Measurements from ENCODE around the gene MIPEP. TPM values are rescaled to one million over a fixed set of nuclear protein-coding genes. Genes with fewer than 3 reads are reported as not detected.

MIPEP gene
- total RNA-seq, 3 donors from 2014 or later: 11.0 to 23.0 (median 20.0) TPM

GRCh38 chr13:23711355-23711754 lies 177.8 kb downstream of the MIPEP start:
- Histone ChIP-seq H3K4me1 (no peaks in the 10 kb centered on the region), H3K27me3 (no peaks in the 10 kb centered on the region), H3K9me3 (peaks cover 0 to 5% of the 10 kb centered on the region in 2 donors), H3K4me3 (no peak overlapping the region), H3K36me3 (no peaks in the 10 kb centered on the region), H3K27ac (no peak overlapping the region)
- intact Hi-C loops (cut with DNase I; ENCODE audit: low total_unique reads): no loop called here
- no peak for DNase-seq (ENCODE audit: low spot score in 2 of 2)
- TF ChIP-seq CTCF (IDR thresholded peaks at IDR 0.05): no peak
- TF ChIP-seq POLR2A (IDR thresholded peaks at IDR 0.05): no peak
- TF ChIP-seq POLR2AphosphoS5 (IDR thresholded peaks at IDR 0.05): no peak

- no peaks in the 10 kb centered on the region for H3K27me3 ChIP-seq
- no peaks in the 10 kb centered on the region for H3K36me3 ChIP-seq
- no peak overlapping the region for H3K4me3 ChIP-seq
- intact Hi-C loops (cut with DNase I; ENCODE audit: low total_unique reads): no loop called here
- TF ChIP-seq POLR2A (IDR thresholded peaks at IDR 0.05) (no peak), POLR2AphosphoS5 (IDR thresholded peaks at IDR 0.05) (no peak), CTCF (IDR thresholded peaks at IDR 0.05) (no peak)
- no peak for DNase-seq (ENCODE audit: low spot score in 2 of 2)
- no peaks in the 10 kb centered on the region for H3K4me1 ChIP-seq
- H3K27ac ChIP-seq: no peak overlapping the region
- H3K9me3 ChIP-seq: peaks cover 0 to 5% of the 10 kb centered on the region in 2 donors
These were observed 178.8 kb downstream of the MIPEP start for GRCh38 chr13:23710366-23710765.

- Histone ChIP-seq H3K4me3 (no peak overlapping the region), H3K4me1 (no peaks in the 10 kb centered on the region), H3K27ac (no peak overlapping the region), H3K36me3 (no peaks in the 10 kb centered on the region), H3K27me3 (no peaks in the 10 kb centered on the region), H3K9me3 (peaks cover 0 to 5% of the 10 kb centered on the region in 2 donors)
- intact Hi-C loops (cut with DNase I; ENCODE audit: low total_unique reads): no loop called here
- no peak for DNase-seq (ENCODE audit: low spot score in 2 of 2)
- TF ChIP-seq POLR2AphosphoS5 (IDR thresholded peaks at IDR 0.05) (no peak), CTCF (IDR thresholded peaks at IDR 0.05) (no peak), POLR2A (IDR thresholded peaks at IDR 0.05) (no peak)
These were observed 179.7 kb downstream of the MIPEP start for GRCh38 chr13:23709536-23709935.

- Histone ChIP-seq H3K4me1 (no peaks in the 10 kb centered on the region), H3K27ac (no peak overlapping the region), H3K36me3 (no peaks in the 10 kb centered on the region), H3K4me3 (no peak overlapping the region), H3K27me3 (no peaks in the 10 kb centered on the region), H3K9me3 (no peaks in the 10 kb centered on the region)
- no peak for DNase-seq (ENCODE audit: low spot score in 2 of 2)
- TF ChIP-seq POLR2A (IDR thresholded peaks at IDR 0.05) (no peak), CTCF (IDR thresholded peaks at IDR 0.05) (no peak), POLR2AphosphoS5 (IDR thresholded peaks at IDR 0.05) (no peak)
- intact Hi-C loops (cut with DNase I; ENCODE audit: low total_unique reads): no loop called here
These were observed 181.5 kb downstream of the MIPEP start for GRCh38 chr13:23707674-23708073.

GRCh38 chr13:23705583-23705982 lies 183.6 kb downstream of the MIPEP start:
- H3K27ac ChIP-seq: no peak overlapping the region
- no peak for DNase-seq (ENCODE audit: low spot score in 2 of 2)
- no peak overlapping the region for H3K4me3 ChIP-seq
- no peak for TF ChIP-seq POLR2A (IDR thresholded peaks at IDR 0.05)
- TF ChIP-seq POLR2AphosphoS5 (IDR thresholded peaks at IDR 0.05): no peak
- no peak for TF ChIP-seq CTCF (IDR thresholded peaks at IDR 0.05)
- peaks cover 0 to 4% of the 10 kb centered on the region in 2 donors for H3K4me1 ChIP-seq
- H3K27me3 ChIP-seq: no peaks in the 10 kb centered on the region
- intact Hi-C loops (cut with DNase I; ENCODE audit: low total_unique reads): no loop called here
- no peaks in the 10 kb centered on the region for H3K36me3 ChIP-seq
- H3K9me3 ChIP-seq: no peaks in the 10 kb centered on the region

Data from breast epithelium (tissue), 4 donors.